Measurements from ENCODE around the gene MISP.

MISP gene

GRCh38 chr19:747432-748273, 3.3 kb upstream of the MISP start:
- TF ChIP-seq POU6F1 (CRISPR knock-in tag; IDR thresholded peaks at IDR 0.05; ENCODE audit: borderline replicate concordance, low read depth), result no peak
- no peak for TF ChIP-seq RARB (CRISPR knock-in tag; IDR thresholded peaks at IDR 0.05)
- no peak for TF ChIP-seq OSR1 (CRISPR knock-in tag; IDR thresholded peaks at IDR 0.05)
- TF ChIP-seq CSRNP3 (CRISPR knock-in tag; IDR thresholded peaks at IDR 0.05), result no peak
- no peak for TF ChIP-seq TCF4 (CRISPR knock-in tag; IDR thresholded peaks at IDR 0.05; ENCODE audit: borderline replicate concordance)
- no peak for TF ChIP-seq GLIS3 (CRISPR knock-in tag; IDR thresholded peaks at IDR 0.05)
- TF ChIP-seq ZNF8 (CRISPR knock-in tag; IDR thresholded peaks at IDR 0.05), result no peak
- no peak for ATAC-seq

GRCh38 chr19:748274-748598, 2.7 kb upstream of the MISP start:
- TF ChIP-seq ISL1 (CRISPR knock-in tag; IDR thresholded peaks at IDR 0.05) (no peak), ZNF70 (CRISPR knock-in tag; IDR thresholded peaks at IDR 0.05) (no peak), SNAI2 (CRISPR knock-in tag; IDR thresholded peaks at IDR 0.05) (no peak), CREB5 (CRISPR knock-in tag; IDR thresholded peaks at IDR 0.05; ENCODE audit: low read depth) (no peak), ESRRG (CRISPR knock-in tag; IDR thresholded peaks at IDR 0.05) (no peak), ARNTL (CRISPR knock-in tag; IDR thresholded peaks at IDR 0.05; ENCODE audit: borderline replicate concordance, low read depth) (no peak), POU6F1 (CRISPR knock-in tag; IDR thresholded peaks at IDR 0.05; ENCODE audit: borderline replicate concordance, low read depth) (no peak), TSHZ2 (CRISPR knock-in tag; IDR thresholded peaks at IDR 0.05) (no peak), RARB (CRISPR knock-in tag; IDR thresholded peaks at IDR 0.05) (no peak), TCF4 (CRISPR knock-in tag; IDR thresholded peaks at IDR 0.05; ENCODE audit: borderline replicate concordance) (no peak), ZNF565 (CRISPR knock-in tag; conservative IDR thresholded peaks at IDR 0.05; ENCODE audit: low read depth) (no peak), ZFP30 (CRISPR knock-in tag; IDR thresholded peaks at IDR 0.05) (no peak), PATZ1 (CRISPR knock-in tag; IDR thresholded peaks at IDR 0.05; ENCODE audit: borderline replicate concordance) (no peak), GLIS3 (CRISPR knock-in tag; IDR thresholded peaks at IDR 0.05) (no peak)
- no peak for ATAC-seq

- no peak for ATAC-seq
- TF ChIP-seq GLIS3 (CRISPR knock-in tag; IDR thresholded peaks at IDR 0.05), result no peak
- no peak for TF ChIP-seq ZNF70 (CRISPR knock-in tag; IDR thresholded peaks at IDR 0.05)
- TF ChIP-seq SNAI2 (CRISPR knock-in tag; IDR thresholded peaks at IDR 0.05), result no peak
- no peak for TF ChIP-seq TOX (CRISPR knock-in tag; IDR thresholded peaks at IDR 0.05; ENCODE audit: borderline replicate concordance)
- no peak for TF ChIP-seq POU6F1 (CRISPR knock-in tag; IDR thresholded peaks at IDR 0.05; ENCODE audit: borderline replicate concordance, low read depth)
- no peak for TF ChIP-seq RARB (CRISPR knock-in tag; IDR thresholded peaks at IDR 0.05)
- no peak for TF ChIP-seq ZFP3 (CRISPR knock-in tag; IDR thresholded peaks at IDR 0.05)
- no peak for TF ChIP-seq CSRNP3 (CRISPR knock-in tag; IDR thresholded peaks at IDR 0.05)
- TF ChIP-seq ISL1 (CRISPR knock-in tag; IDR thresholded peaks at IDR 0.05), result no peak
- TF ChIP-seq CREB5 (CRISPR knock-in tag; IDR thresholded peaks at IDR 0.05; ENCODE audit: low read depth), result no peak
- TF ChIP-seq ZNF565 (CRISPR knock-in tag; conservative IDR thresholded peaks at IDR 0.05; ENCODE audit: low read depth), result no peak
Observed at GRCh38 chr19:749811-750210, 1.1 kb upstream of the MISP start.
